Stimulated activated CD4-positive, alpha-beta T cell treated with anti-CD3 and anti-CD28 coated beads, Interleukin-1b, Interleukin-23, amount 100 ng/mL, for 24 hours (primary cell): ENCODE data around the gene TCP11L2.

ENCODE experiments used
- DNase-seq, 4 experiments: peaks; one replicate each; pipeline ENCODE4 v3.0.0-alpha.2; 2020; ENCODE audit warnings: low read depth in 4 of 4, low spot score in 1 of 4

Gene TCP11L2

GRCh38 chr12:106302401-106303201, at the start of gene TCP11L2:
Gene TCP11L2 (plus strand): TSS chr12:106302733. CDS start chr12:106311076, 8,343 bp downstream.
- peak; percentile 79 to 83 (median 82) for DNase-seq

GRCh38 chr12:106254724-106255123, 47.8 kb upstream of the TCP11L2 start:
- DNase-seq: no peak

- DNase-seq: no peak
Measured at GRCh38 chr12:106255493-106255892, 47.0 kb upstream of the TCP11L2 start.

- no peak for DNase-seq
Measured at GRCh38 chr12:106255952-106256351, 46.6 kb upstream of the TCP11L2 start.

GRCh38 chr12:106256524-106256923, 46.0 kb upstream of the TCP11L2 start:
- no peak for DNase-seq

- no peak for DNase-seq
Measured at GRCh38 chr12:106258226-106258625, 44.3 kb upstream of the TCP11L2 start.

- DNase-seq: no peak
Measured at GRCh38 chr12:106258935-106259334, 43.6 kb upstream of the TCP11L2 start.

- DNase-seq: no peak
Measured at GRCh38 chr12:106265116-106265515, 37.4 kb upstream of the TCP11L2 start.

- DNase-seq: no peak
Measured at GRCh38 chr12:106267535-106267934, 35.0 kb upstream of the TCP11L2 start.

- no peak for DNase-seq
Measured at GRCh38 chr12:106269150-106269771, 33.3 kb upstream of the TCP11L2 start.

- no peak for DNase-seq
Measured at GRCh38 chr12:106271575-106272505, 30.7 kb upstream of the TCP11L2 start.

- no peak for DNase-seq
Measured at GRCh38 chr12:106273491-106273890, 29.0 kb upstream of the TCP11L2 start.

GRCh38 chr12:106274012-106274411, 28.5 kb upstream of the TCP11L2 start:
- DNase-seq: no peak

- no peak for DNase-seq
Measured at GRCh38 chr12:106274575-106275121, 27.9 kb upstream of the TCP11L2 start.

- no peak for DNase-seq
Measured at GRCh38 chr12:106275458-106275857, 27.1 kb upstream of the TCP11L2 start.

GRCh38 chr12:106276032-106276740, 26.3 kb upstream of the TCP11L2 start:
- no peak for DNase-seq

GRCh38 chr12:106280106-106280505, 22.4 kb upstream of the TCP11L2 start:
- DNase-seq: no peak

- no peak for DNase-seq
Measured at GRCh38 chr12:106281056-106281782, 21.3 kb upstream of the TCP11L2 start.

- no peak for DNase-seq
Measured at GRCh38 chr12:106281804-106282203, 20.7 kb upstream of the TCP11L2 start.
